Cortex of kidney (tissue), 1 donor: ENCODE data around the gene PEAK3.

ENCODE experiments used
- DNase-seq: peaks from one replicate; lab custom pipeline; 2025; lab: John Stamatoyannopoulos, UW

The PEAK3 gene

GRCh38 chr19:2236314-2237050 is 45.5 kb downstream of the PEAK3 start, which contains the start of the genes PLEKHJ1 and SF3A2:
TSS of gene PLEKHJ1 (minus strand) at chr19:2236329. CDS start at chr19:2236248, 81 bp downstream.
TSS of gene SF3A2 (plus strand) at chr19:2236824. CDS start at chr19:2243419, 6,595 bp downstream.
- DNase-seq: peak; percentile 79

GRCh38 chr19:2236064-2236313 is 46.0 kb downstream of the PEAK3 start:
- DNase-seq: no peak

GRCh38 chr19:2235381-2236063 is 46.5 kb downstream of the PEAK3 start:
- DNase-seq: no peak

- no peak for DNase-seq
Observed at GRCh38 chr19:2234996-2235380, 47.0 kb downstream of the PEAK3 start.

- DNase-seq: no peak
Observed at GRCh38 chr19:2233601-2234280, 48.2 kb downstream of the PEAK3 start.

GRCh38 chr19:2232286-2233151 is 49.5 kb downstream of the PEAK3 start:
- DNase-seq: no peak

- DNase-seq: no peak
Observed at GRCh38 chr19:2231621-2232221, 50.3 kb downstream of the PEAK3 start.

GRCh38 chr19:2230807-2231533 is 51.0 kb downstream of the PEAK3 start:
- DNase-seq: no peak

- no peak for DNase-seq
Observed at GRCh38 chr19:2230033-2230531, 51.9 kb downstream of the PEAK3 start.

GRCh38 chr19:2229103-2230032 is 52.6 kb downstream of the PEAK3 start:
- DNase-seq: no peak

GRCh38 chr19:2228157-2229030 is 53.6 kb downstream of the PEAK3 start:
- no peak for DNase-seq

GRCh38 chr19:2227415-2228156 is 54.4 kb downstream of the PEAK3 start:
- DNase-seq: no peak

- no peak for DNase-seq
Observed at GRCh38 chr19:2226840-2227360, 55.1 kb downstream of the PEAK3 start.

GRCh38 chr19:2226051-2226839 is 55.7 kb downstream of the PEAK3 start:
- no peak for DNase-seq

- no peak for DNase-seq
Observed at GRCh38 chr19:2225415-2226050, 56.4 kb downstream of the PEAK3 start.

GRCh38 chr19:2224754-2225349 is 57.1 kb downstream of the PEAK3 start:
- no peak for DNase-seq
